Loucy (cell line): ENCODE results near the gene CRTAC1.

Experiments used
- H2AFZ ChIP-seq: fragments of 200-600 bp; sonication (generic); 2 replicates; pipeline ENCODE4 v1.6.0; 2016; ENCODE audit warnings: antibody characterized with exemption, mild to moderate bottlenecking, low read length, moderate library complexity
- H3F3A ChIP-seq: fragments of 200-600 bp; 2 replicates; pipeline ENCODE4 v1.6.0; 2016; ENCODE audit warnings: antibody characterized with exemption, low read depth, mild to moderate bottlenecking
- H3K27me3 ChIP-seq: fragments of 200-600 bp; sonication (generic); 2 replicates; pipeline ENCODE4 v1.6.1; 2014; ENCODE audit warnings: low read length, mild to moderate bottlenecking; ENCODE audit not compliant: insufficient read depth, poor library complexity, severe bottlenecking
- H3K36me3 ChIP-seq: fragments of 200-600 bp; sonication (generic); 2 replicates; pipeline ENCODE4 v1.6.1; 2016; ENCODE audit warnings: low read length; ENCODE audit not compliant: insufficient read depth
- H3K4me1 ChIP-seq: fragments of 200-600 bp; sonication (generic); 2 replicates; pipeline ENCODE4 v1.5.1; 2014; ENCODE audit warnings: low read length, mild to moderate bottlenecking; ENCODE audit not compliant: insufficient read depth, poor library complexity, severe bottlenecking
- H3K4me2 ChIP-seq: fragments of 200-600 bp; sonication (generic); 2 replicates; pipeline ENCODE4 v1.6.0; 2014; ENCODE audit warnings: antibody characterized with exemption, low read length, low read depth, mild to moderate bottlenecking; ENCODE audit not compliant: poor library complexity, severe bottlenecking
- H3K4me3 ChIP-seq: fragments of 200-600 bp; sonication (generic); 2 replicates; pipeline ENCODE4 v1.5.1; 2014; ENCODE audit warnings: low read length, mild to moderate bottlenecking, mixed read lengths; ENCODE audit not compliant: poor library complexity, severe bottlenecking
- H3K79me2 ChIP-seq: fragments of 200-600 bp; sonication (generic); 2 replicates; pipeline ENCODE4 v1.6.1; 2014; ENCODE audit warnings: low read length; ENCODE audit not compliant: insufficient read depth
- H3K9ac ChIP-seq: fragments of 200-600 bp; sonication (generic); 2 replicates; pipeline ENCODE4 v1.6.0; 2014; ENCODE audit warnings: mild to moderate bottlenecking, low read depth, low read length, moderate library complexity; ENCODE audit not compliant: poor library complexity, severe bottlenecking
- H3K9me2 ChIP-seq: fragments of 200-600 bp; sonication (generic); replicated peaks from 2 replicates; pipeline ENCODE4 v1.6.1; 2016; ENCODE audit warnings: low read depth, low read length, mixed read lengths
- H3K9me3 ChIP-seq: fragments of 200-600 bp; sonication (generic); 2 replicates; pipeline ENCODE4 v1.6.1; 2014; ENCODE audit warnings: mild to moderate bottlenecking, antibody characterized with exemption, low read length, low read depth; ENCODE audit not compliant: insufficient read depth
- H4K20me1 ChIP-seq: fragments of 200-600 bp; sonication (generic); 2 replicates; pipeline ENCODE4 v1.6.0; 2014; ENCODE audit warnings: antibody characterized with exemption, low read length, mild to moderate bottlenecking; ENCODE audit not compliant: insufficient read depth, poor library complexity, severe bottlenecking
- EZH2phosphoT487 ChIP-seq: fragments of 200-600 bp; IDR thresholded peaks from 2 replicates; pipeline ENCODE4 v1.6.1; 2018; ENCODE audit warnings: antibody characterized with exemption, mild to moderate bottlenecking, moderate library complexity, borderline replicate concordance
- TF ChIP-seq, protein P1 (sequence below): fragments of 200-600 bp; sonication (generic); conservative IDR thresholded peaks from 2 replicates; pipeline ENCODE4 v1.5.1; 2014; ENCODE audit warnings: mild to moderate bottlenecking, antibody characterized with exemption, low read length

The CRTAC1 gene

DNA sequence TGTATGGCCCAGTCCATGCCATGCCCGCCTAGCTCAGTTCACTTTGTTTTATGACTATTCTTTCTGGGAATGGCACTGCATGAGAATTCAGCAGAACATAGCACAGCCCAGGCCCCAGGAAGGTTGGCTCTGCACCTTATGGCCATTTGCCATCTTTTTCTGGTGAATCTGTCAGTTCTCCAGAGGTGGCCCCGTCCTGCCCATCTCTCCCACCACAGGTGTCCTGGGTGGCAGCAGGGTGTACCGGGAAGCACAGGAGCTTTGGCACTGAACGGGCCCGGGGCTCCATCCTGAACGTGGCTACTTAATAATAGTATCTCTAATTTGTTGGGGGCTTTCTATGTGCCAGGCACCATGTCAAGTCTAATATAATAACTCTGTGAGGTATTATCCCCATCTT is 156.1 kb downstream of the CRTAC1 start:
- no peaks in the 10 kb centered on the region for H4K20me1 ChIP-seq
- no peaks in the 10 kb centered on the region for H3K9me3 ChIP-seq
- no peaks in the 10 kb centered on the region for H3K9me2 ChIP-seq
- H3K4me2 ChIP-seq, result no peak overlapping the region
- no peaks in the 10 kb centered on the region for H3K79me2 ChIP-seq
- TF ChIP-seq, protein P1, sequence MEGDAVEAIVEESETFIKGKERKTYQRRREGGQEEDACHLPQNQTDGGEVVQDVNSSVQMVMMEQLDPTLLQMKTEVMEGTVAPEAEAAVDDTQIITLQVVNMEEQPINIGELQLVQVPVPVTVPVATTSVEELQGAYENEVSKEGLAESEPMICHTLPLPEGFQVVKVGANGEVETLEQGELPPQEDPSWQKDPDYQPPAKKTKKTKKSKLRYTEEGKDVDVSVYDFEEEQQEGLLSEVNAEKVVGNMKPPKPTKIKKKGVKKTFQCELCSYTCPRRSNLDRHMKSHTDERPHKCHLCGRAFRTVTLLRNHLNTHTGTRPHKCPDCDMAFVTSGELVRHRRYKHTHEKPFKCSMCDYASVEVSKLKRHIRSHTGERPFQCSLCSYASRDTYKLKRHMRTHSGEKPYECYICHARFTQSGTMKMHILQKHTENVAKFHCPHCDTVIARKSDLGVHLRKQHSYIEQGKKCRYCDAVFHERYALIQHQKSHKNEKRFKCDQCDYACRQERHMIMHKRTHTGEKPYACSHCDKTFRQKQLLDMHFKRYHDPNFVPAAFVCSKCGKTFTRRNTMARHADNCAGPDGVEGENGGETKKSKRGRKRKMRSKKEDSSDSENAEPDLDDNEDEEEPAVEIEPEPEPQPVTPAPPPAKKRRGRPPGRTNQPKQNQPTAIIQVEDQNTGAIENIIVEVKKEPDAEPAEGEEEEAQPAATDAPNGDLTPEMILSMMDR, result no peak
- no peak for TF ChIP-seq EZH2phosphoT487
- no peak overlapping the region for H3K9ac ChIP-seq
- H3K27me3 ChIP-seq, result no peaks in the 10 kb centered on the region
- no peaks in the 10 kb centered on the region for H3F3A ChIP-seq
- no peak overlapping the region for H2AFZ ChIP-seq
- H3K4me1 ChIP-seq, result peaks cover 7% of the 10 kb centered on the region
- no peak overlapping the region for H3K4me3 ChIP-seq
- no peaks in the 10 kb centered on the region for H3K36me3 ChIP-seq

DNA sequence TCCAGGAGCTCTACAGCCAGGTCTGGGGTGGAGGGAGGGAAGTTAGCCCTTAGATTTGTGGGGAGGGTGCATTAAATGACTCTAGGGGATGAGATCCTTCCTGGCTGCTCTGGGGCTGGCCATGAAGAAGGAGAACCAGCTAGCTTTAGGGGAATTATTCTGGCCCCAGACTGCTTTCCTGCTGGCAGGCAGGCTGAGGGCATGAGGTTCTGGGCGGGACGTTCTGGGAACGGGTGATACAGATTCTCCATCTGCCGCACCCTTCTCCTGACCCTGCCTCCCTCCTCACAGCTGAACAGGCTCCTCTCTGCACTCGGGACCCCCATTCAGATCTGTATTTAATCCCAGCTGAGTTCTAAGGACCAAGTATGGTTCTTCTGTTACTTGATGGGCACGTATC is 156.9 kb downstream of the CRTAC1 start:
- Histone ChIP-seq H3K9me3 (no peaks in the 10 kb centered on the region), H2AFZ (no peak overlapping the region), H3F3A (no peaks in the 10 kb centered on the region), H3K9ac (no peak overlapping the region), H3K79me2 (no peaks in the 10 kb centered on the region), H3K36me3 (no peaks in the 10 kb centered on the region), H3K4me1 (peaks cover 14% of the 10 kb centered on the region), H3K4me2 (no peak overlapping the region), H3K27me3 (no peaks in the 10 kb centered on the region), H3K4me3 (no peak overlapping the region), H3K9me2 (no peaks in the 10 kb centered on the region), H4K20me1 (no peaks in the 10 kb centered on the region)
- TF ChIP-seq, protein P1, result no peak
- TF ChIP-seq EZH2phosphoT487, result no peak

DNA sequence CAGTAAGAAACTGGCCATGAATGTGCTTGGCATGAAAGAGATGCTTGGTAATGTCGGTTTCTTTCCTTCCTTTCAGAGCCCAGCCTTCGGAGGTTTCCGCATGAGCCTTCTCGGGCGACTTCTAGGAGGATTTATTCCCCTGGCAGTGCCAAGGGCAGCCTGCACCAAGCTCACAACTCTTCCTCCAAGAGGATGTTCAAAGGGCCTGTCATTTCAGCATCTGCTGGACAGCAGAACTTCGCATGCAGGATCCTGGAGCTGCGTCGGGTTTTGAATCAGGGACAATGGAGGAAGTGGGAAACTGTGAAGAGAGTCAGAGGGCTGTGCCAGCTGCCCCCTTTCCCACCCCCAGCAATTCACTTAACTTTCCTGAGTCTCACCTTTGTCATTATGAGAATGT is 159.4 kb downstream of the CRTAC1 start:
- TF ChIP-seq, protein P1, result no peak
- TF ChIP-seq EZH2phosphoT487, result no peak
- no peaks in the 10 kb centered on the region for H3K9me2 ChIP-seq
- H3K4me1 ChIP-seq, result peaks cover 14% of the 10 kb centered on the region
- H4K20me1 ChIP-seq, result no peaks in the 10 kb centered on the region
- no peaks in the 10 kb centered on the region for H3K79me2 ChIP-seq
- H3K9ac ChIP-seq, result no peak overlapping the region
- H3K36me3 ChIP-seq, result no peaks in the 10 kb centered on the region
- no peak overlapping the region for H2AFZ ChIP-seq
- no peak overlapping the region for H3K4me3 ChIP-seq
- H3F3A ChIP-seq, result no peaks in the 10 kb centered on the region
- H3K27me3 ChIP-seq, result no peaks in the 10 kb centered on the region
- H3K9me3 ChIP-seq, result no peaks in the 10 kb centered on the region
- no peak overlapping the region for H3K4me2 ChIP-seq
